OCI-LY3 (cell line): ENCODE measurements around the gene SDK1.

Experiments
- H2AFZ ChIP-seq: fragments of 200-600, 300-600 bp; shearing (Covaris generic); 2 replicates; pipeline ENCODE4 v1.6.0; 2014; ENCODE audit warnings: antibody characterized with exemption, low read depth, low read length
- H3K27ac ChIP-seq: fragments of 200-600, 300-600 bp; sonication (generic); 2 replicates; pipeline ENCODE4 v1.5.1; 2014; ENCODE audit warnings: mild to moderate bottlenecking, low read length, moderate library complexity, mixed read lengths
- H3K27me3 ChIP-seq: fragments of 200-600, 300-600 bp; sonication (generic); 2 replicates; pipeline ENCODE4 v1.6.1; 2014; ENCODE audit warnings: low read depth, low read length, mixed read lengths
- H3K36me3 ChIP-seq: fragments of 200-600, 300-600 bp; sonication (generic); replicated peaks from 2 replicates; pipeline ENCODE3; 2014; ENCODE audit warnings: low read depth, low read length, mixed read lengths
- H3K4me1 ChIP-seq: fragments of 300-600, 200-600 bp; sonication (generic); 2 replicates; pipeline ENCODE4 v1.6.1; 2014; ENCODE audit warnings: low read length, mixed read lengths
- H3K4me2 ChIP-seq: fragments of 200-600, 300-600 bp; sonication (generic); 2 replicates; pipeline ENCODE4 v1.6.1; 2014; ENCODE audit warnings: low read length, mixed read lengths
- H3K4me3 ChIP-seq: fragments of 300-600, 200-600 bp; sonication (generic); 2 replicates; pipeline ENCODE4 v1.5.1; 2014; ENCODE audit warnings: antibody characterized with exemption, mild to moderate bottlenecking, low read length, moderate library complexity
- H3K79me2 ChIP-seq: fragments of 300-600, 200-600 bp; shearing (Covaris generic); 2 replicates; pipeline ENCODE4 v1.6.1; 2014; ENCODE audit warnings: mild to moderate bottlenecking, low read length, mixed read lengths
- H3K9ac ChIP-seq: fragments of 300-600, 200-600 bp; shearing (Covaris generic); 2 replicates; pipeline ENCODE4 v1.6.0; 2014; ENCODE audit warnings: mild to moderate bottlenecking, low read length, moderate library complexity
- H3K9me3 ChIP-seq: fragments of 200-600, 300-600 bp; shearing (Covaris generic); 2 replicates; pipeline ENCODE4 v1.6.1; 2014; ENCODE audit warnings: low read length, mixed read lengths; ENCODE audit not compliant: insufficient read depth
- H4K20me1 ChIP-seq: fragments of 200-600, 300-600 bp; sonication (generic); 2 replicates; pipeline ENCODE4 v1.6.1; 2016; ENCODE audit warnings: low read length, mixed read lengths; ENCODE audit not compliant: insufficient read depth
- CTCF ChIP-seq: fragments of 200-600, 300-600 bp; sonication (generic); IDR thresholded peaks from 2 replicates; pipeline ENCODE4 v1.5.1; 2014; ENCODE audit warnings: antibody characterized with exemption, low read length, low read depth
- EZH2phosphoT487 ChIP-seq: fragments of 200-600 bp; shearing (Covaris generic); IDR thresholded peaks from 2 replicates; pipeline ENCODE4 v1.6.1; 2018; ENCODE audit warnings: antibody characterized with exemption, mixed run types, low read depth

SDK1 gene

GRCh38 chr7:3429981-3430380, 128.9 kb downstream of the SDK1 start:
- Histone ChIP-seq H4K20me1 (no peaks in the 10 kb centered on the region), H3K4me2 (no peak overlapping the region), H2AFZ (no peak overlapping the region), H3K79me2 (no peaks in the 10 kb centered on the region), H3K36me3 (no peaks in the 10 kb centered on the region), H3K4me3 (no peak overlapping the region), H3K9ac (no peak overlapping the region), H3K27me3 (no peaks in the 10 kb centered on the region), H3K9me3 (no peaks in the 10 kb centered on the region), H3K4me1 (no peaks in the 10 kb centered on the region), H3K27ac (no peak overlapping the region)
- no peak for TF ChIP-seq EZH2phosphoT487

- Histone ChIP-seq H3K9me3 (no peaks in the 10 kb centered on the region), H3K27me3 (no peaks in the 10 kb centered on the region), H3K36me3 (no peaks in the 10 kb centered on the region), H3K4me2 (no peak overlapping the region), H3K79me2 (no peaks in the 10 kb centered on the region), H4K20me1 (no peaks in the 10 kb centered on the region), H3K27ac (no peak overlapping the region), H3K4me1 (no peaks in the 10 kb centered on the region), H2AFZ (no peak overlapping the region), H3K4me3 (no peak overlapping the region), H3K9ac (no peak overlapping the region)
- TF ChIP-seq EZH2phosphoT487 (no peak), CTCF (no peak)
Measured at GRCh38 chr7:3430588-3430987, 129.5 kb downstream of the SDK1 start.

- Histone ChIP-seq H3K4me1 (no peaks in the 10 kb centered on the region), H3K9me3 (no peaks in the 10 kb centered on the region)
- TF ChIP-seq CTCF = no peak
- no peak for TF ChIP-seq EZH2phosphoT487
Measured at GRCh38 chr7:3431306-3431705, 130.3 kb downstream of the SDK1 start.

GRCh38 chr7:3432911-3433310, 131.9 kb downstream of the SDK1 start:
- Histone ChIP-seq H3K4me1 (no peaks in the 10 kb centered on the region), H3K27ac (no peak overlapping the region), H3K79me2 (no peaks in the 10 kb centered on the region), H3K36me3 (no peaks in the 10 kb centered on the region), H3K9me3 (no peaks in the 10 kb centered on the region), H2AFZ (no peak overlapping the region), H3K9ac (no peak overlapping the region), H3K27me3 (no peaks in the 10 kb centered on the region), H3K4me2 (no peak overlapping the region), H4K20me1 (no peaks in the 10 kb centered on the region), H3K4me3 (no peak overlapping the region)
- TF ChIP-seq EZH2phosphoT487 (no peak), CTCF (no peak)

More at GRCh38 chr7:3431306-3431705, 130.3 kb downstream of the SDK1 start:
- no peaks in the 10 kb centered on the region for H3K27me3 ChIP-seq
- H4K20me1 ChIP-seq = no peaks in the 10 kb centered on the region
- no peak overlapping the region for H2AFZ ChIP-seq
- H3K9ac ChIP-seq = no peak overlapping the region
- no peaks in the 10 kb centered on the region for H3K79me2 ChIP-seq
- no peak overlapping the region for H3K4me3 ChIP-seq
- no peak overlapping the region for H3K27ac ChIP-seq
- H3K4me2 ChIP-seq = no peak overlapping the region
- H3K36me3 ChIP-seq = no peaks in the 10 kb centered on the region

- Histone ChIP-seq H3K4me1 (no peaks in the 10 kb centered on the region), H3K9ac (no peak overlapping the region), H3K79me2 (no peaks in the 10 kb centered on the region), H3K9me3 (no peaks in the 10 kb centered on the region), H3K27me3 (no peaks in the 10 kb centered on the region), H3K4me3 (no peak overlapping the region), H3K4me2 (no peak overlapping the region), H2AFZ (no peak overlapping the region), H3K36me3 (no peaks in the 10 kb centered on the region), H3K27ac (no peak overlapping the region), H4K20me1 (no peaks in the 10 kb centered on the region)
- TF ChIP-seq CTCF (0 out of 2 replicates have a peak, but pooled peaks have one; percentile 8), EZH2phosphoT487 (no peak)
Measured at GRCh38 chr7:3434611-3435010, 133.6 kb downstream of the SDK1 start.
